ENCODE results near the gene NECAB2.

Gene NECAB2

GRCh38 chr16:83932955-83933673 lies 34.9 kb upstream of the NECAB2 start:
- H3K4me2 ChIP-seq (ENCODE audit: low read length): no peak overlapping the region
- no peaks in the 10 kb centered on the region for H3K36me3 ChIP-seq (ENCODE audit: control insufficient read depth, insufficient read depth, low read length)
- no peak overlapping the region for H3K9ac ChIP-seq
- no peak overlapping the region for H3K4me3 ChIP-seq (ENCODE audit: low read depth, low read length)
- H3K27ac ChIP-seq: no peak overlapping the region
- H3K79me2 ChIP-seq: no peaks in the 10 kb centered on the region
- no peak for TF ChIP-seq CTCF (IDR thresholded peaks at IDR 0.05)
- no peaks in the 10 kb centered on the region for H3K9me3 ChIP-seq (ENCODE audit: control insufficient read depth, low read length)
- H3K27me3 ChIP-seq (ENCODE audit: control insufficient read depth, insufficient read depth, low read length): no peaks in the 10 kb centered on the region
- H3K4me1 ChIP-seq: peaks cover 35% of the 10 kb centered on the region
- no peak overlapping the region for H2AFZ ChIP-seq

GRCh38 chr16:83933885-83934683 lies 34.0 kb upstream of the NECAB2 start:
- Histone ChIP-seq H3K9me3 (ENCODE audit: control insufficient read depth, low read length) (no peaks in the 10 kb centered on the region), H3K4me3 (ENCODE audit: low read depth, low read length) (no peak overlapping the region), H3K4me1 (peaks cover 26% of the 10 kb centered on the region), H3K36me3 (ENCODE audit: control insufficient read depth, insufficient read depth, low read length) (no peaks in the 10 kb centered on the region), H2AFZ (no peak overlapping the region), H3K4me2 (ENCODE audit: low read length) (no peak overlapping the region), H3K9ac (no peak overlapping the region), H3K27ac (no peak overlapping the region), H3K79me2 (no peaks in the 10 kb centered on the region), H3K27me3 (ENCODE audit: control insufficient read depth, insufficient read depth, low read length) (no peaks in the 10 kb centered on the region)
- no peak for TF ChIP-seq CTCF (IDR thresholded peaks at IDR 0.05)

- Histone ChIP-seq H3K4me3 (ENCODE audit: low read depth, low read length) (no peak overlapping the region), H3K9ac (no peak overlapping the region), H3K4me2 (ENCODE audit: low read length) (no peak overlapping the region), H3K4me1 (peaks cover 22% of the 10 kb centered on the region), H3K36me3 (ENCODE audit: control insufficient read depth, insufficient read depth, low read length) (no peaks in the 10 kb centered on the region), H3K79me2 (no peaks in the 10 kb centered on the region), H3K27ac (no peak overlapping the region), H3K9me3 (ENCODE audit: control insufficient read depth, low read length) (no peaks in the 10 kb centered on the region), H2AFZ (no peak overlapping the region), H3K27me3 (ENCODE audit: control insufficient read depth, insufficient read depth, low read length) (no peaks in the 10 kb centered on the region)
- TF ChIP-seq CTCF (IDR thresholded peaks at IDR 0.05): no peak
These were observed 33.4 kb upstream of the NECAB2 start for GRCh38 chr16:83934684-83934977.

- no peak overlapping the region for H3K4me2 ChIP-seq (ENCODE audit: low read length)
- no peaks in the 10 kb centered on the region for H3K79me2 ChIP-seq
- H3K4me3 ChIP-seq (ENCODE audit: low read depth, low read length): no peak overlapping the region
- no peaks in the 10 kb centered on the region for H3K27me3 ChIP-seq (ENCODE audit: control insufficient read depth, insufficient read depth, low read length)
- no peak overlapping the region for H3K27ac ChIP-seq
- TF ChIP-seq CTCF (IDR thresholded peaks at IDR 0.05): no peak
- no peaks in the 10 kb centered on the region for H3K9me3 ChIP-seq (ENCODE audit: control insufficient read depth, low read length)
- H2AFZ ChIP-seq: no peak overlapping the region
- peaks cover 19% of the 10 kb centered on the region for H3K4me1 ChIP-seq
- H3K36me3 ChIP-seq (ENCODE audit: control insufficient read depth, insufficient read depth, low read length): no peaks in the 10 kb centered on the region
- no peak overlapping the region for H3K9ac ChIP-seq
These were observed 32.8 kb upstream of the NECAB2 start for GRCh38 chr16:83935005-83935857.

Measured in parathyroid adenoma (tissue), 2 donors.